Measurements from ENCODE around the gene GFPT2. TPM values are rescaled to one million over a fixed set of nuclear protein-coding genes. Genes with fewer than 3 reads are reported as not detected.

Gene GFPT2
- polyA plus RNA-seq, 4 donors, result 0.54 to 4.5 (median 1.1) TPM

- H3K9me3 ChIP-seq (ENCODE audit: control insufficient read depth in 2 of 2, insufficient read depth in 1 of 2, low read depth in 1 of 2, low read length in 1 of 2), result no peaks in the 10 kb centered on the region
- DNase-seq (no peak), FAIRE-seq (no peak)
- no peaks in the 10 kb centered on the region for H3K4me1 ChIP-seq (ENCODE audit: control insufficient read depth in 3 of 3, insufficient read depth in 2 of 3, low read depth in 1 of 3, low read length in 2 of 3)
- H3K27ac ChIP-seq (ENCODE audit: low read depth in 1 of 3, low read length in 2 of 3), result no peak overlapping the region
- H3K36me3 ChIP-seq (ENCODE audit: control insufficient read depth in 3 of 3, insufficient read depth in 2 of 3, low read depth in 1 of 3, low read length in 3 of 3), result no peaks in the 10 kb centered on the region
- 87 to 91% (median 90%) methylated on average over 3 of the region's 3 CpGs for WGBS, 3 donors
- H3K27me3 ChIP-seq (ENCODE audit: control insufficient read depth in 3 of 3, insufficient read depth in 3 of 3, low read length in 3 of 3), result peaks cover 0 to 4% (median 0%) of the 10 kb centered on the region in 3 donors
- H3K4me3 ChIP-seq (ENCODE audit: low read depth in 1 of 3, low read length in 3 of 3), result no peak overlapping the region
Observed at GRCh38 chr5:180373870-180374269, 20.7 kb upstream of the GFPT2 start.

- Histone ChIP-seq H3K4me1 (ENCODE audit: control insufficient read depth in 3 of 3, insufficient read depth in 2 of 3, low read depth in 1 of 3, low read length in 2 of 3) (no peaks in the 10 kb centered on the region), H3K27ac (ENCODE audit: low read depth in 1 of 3, low read length in 2 of 3) (no peak overlapping the region), H3K4me3 (ENCODE audit: low read depth in 1 of 3, low read length in 3 of 3) (no peak overlapping the region), H3K36me3 (ENCODE audit: control insufficient read depth in 3 of 3, insufficient read depth in 2 of 3, low read depth in 1 of 3, low read length in 3 of 3) (no peaks in the 10 kb centered on the region), H3K9me3 (ENCODE audit: control insufficient read depth in 2 of 2, insufficient read depth in 1 of 2, low read depth in 1 of 2, low read length in 1 of 2) (no peaks in the 10 kb centered on the region), H3K27me3 (ENCODE audit: control insufficient read depth in 3 of 3, insufficient read depth in 3 of 3, low read length in 3 of 3) (peaks cover 0 to 4% (median 0%) of the 10 kb centered on the region in 3 donors)
- FAIRE-seq (no peak), DNase-seq (no peak)
- WGBS, 3 donors, result 86 to 89% (median 88%) methylated on average over 5 of the region's 5 CpGs
Observed at GRCh38 chr5:180373454-180373853, 20.3 kb upstream of the GFPT2 start.

GRCh38 chr5:180371949-180372348 is 18.8 kb upstream of the GFPT2 start:
- FAIRE-seq (no peak), DNase-seq (no peak)
- Histone ChIP-seq H3K36me3 (ENCODE audit: control insufficient read depth in 3 of 3, insufficient read depth in 2 of 3, low read depth in 1 of 3, low read length in 3 of 3) (no peaks in the 10 kb centered on the region), H3K9me3 (ENCODE audit: control insufficient read depth in 2 of 2, insufficient read depth in 1 of 2, low read depth in 1 of 2, low read length in 1 of 2) (no peaks in the 10 kb centered on the region), H3K27me3 (ENCODE audit: control insufficient read depth in 3 of 3, insufficient read depth in 3 of 3, low read length in 3 of 3) (peaks cover 0 to 4% (median 0%) of the 10 kb centered on the region in 3 donors), H3K4me3 (ENCODE audit: low read depth in 1 of 3, low read length in 3 of 3) (no peak overlapping the region), H3K27ac (ENCODE audit: low read depth in 1 of 3, low read length in 2 of 3) (no peak overlapping the region), H3K4me1 (ENCODE audit: control insufficient read depth in 3 of 3, insufficient read depth in 2 of 3, low read depth in 1 of 3, low read length in 2 of 3) (no peaks in the 10 kb centered on the region)
- WGBS, 3 donors, result 83 to 91% (median 88%) methylated on average over 5 of the region's 5 CpGs

- Histone ChIP-seq H3K36me3 (ENCODE audit: control insufficient read depth in 3 of 3, insufficient read depth in 2 of 3, low read depth in 1 of 3, low read length in 3 of 3) (no peaks in the 10 kb centered on the region), H3K27me3 (ENCODE audit: control insufficient read depth in 3 of 3, insufficient read depth in 3 of 3, low read length in 3 of 3) (peaks cover 0 to 4% (median 0%) of the 10 kb centered on the region in 3 donors), H3K27ac (ENCODE audit: low read depth in 1 of 3, low read length in 2 of 3) (no peak overlapping the region), H3K9me3 (ENCODE audit: control insufficient read depth in 2 of 2, insufficient read depth in 1 of 2, low read depth in 1 of 2, low read length in 1 of 2) (no peaks in the 10 kb centered on the region), H3K4me3 (ENCODE audit: low read depth in 1 of 3, low read length in 3 of 3) (no peak overlapping the region), H3K4me1 (ENCODE audit: control insufficient read depth in 3 of 3, insufficient read depth in 2 of 3, low read depth in 1 of 3, low read length in 2 of 3) (no peaks in the 10 kb centered on the region)
- DNase-seq (no peak), FAIRE-seq (no peak)
- WGBS, 3 donors, result 77 to 91% (median 90%) methylated on average over 21 to 24 of the region's 24 CpGs
Observed at GRCh38 chr5:180370861-180371641, 17.9 kb upstream of the GFPT2 start.

- Histone ChIP-seq H3K4me1 (ENCODE audit: control insufficient read depth in 3 of 3, insufficient read depth in 2 of 3, low read depth in 1 of 3, low read length in 2 of 3) (no peaks in the 10 kb centered on the region), H3K9me3 (ENCODE audit: control insufficient read depth in 2 of 2, insufficient read depth in 1 of 2, low read depth in 1 of 2, low read length in 1 of 2) (no peaks in the 10 kb centered on the region), H3K4me3 (ENCODE audit: low read depth in 1 of 3, low read length in 3 of 3) (no peak overlapping the region), H3K27me3 (ENCODE audit: control insufficient read depth in 3 of 3, insufficient read depth in 3 of 3, low read length in 3 of 3) (no peaks in the 10 kb centered on the region), H3K36me3 (ENCODE audit: control insufficient read depth in 3 of 3, insufficient read depth in 2 of 3, low read depth in 1 of 3, low read length in 3 of 3) (no peaks in the 10 kb centered on the region), H3K27ac (ENCODE audit: low read depth in 1 of 3, low read length in 2 of 3) (no peak overlapping the region)
- FAIRE-seq (no peak), DNase-seq (no peak)
- 70 to 82% (median 71%) methylated on average over 4 of the region's 4 CpGs for WGBS, 3 donors
Observed at GRCh38 chr5:180367991-180368390, 14.9 kb upstream of the GFPT2 start.

GRCh38 chr5:180367300-180367699 is 14.2 kb upstream of the GFPT2 start:
- FAIRE-seq (no peak), DNase-seq (peak in 1 of 2 donors; percentile 9)
- Histone ChIP-seq H3K9me3 (ENCODE audit: control insufficient read depth in 2 of 2, insufficient read depth in 1 of 2, low read depth in 1 of 2, low read length in 1 of 2) (no peaks in the 10 kb centered on the region), H3K36me3 (ENCODE audit: control insufficient read depth in 3 of 3, insufficient read depth in 2 of 3, low read depth in 1 of 3, low read length in 3 of 3) (no peaks in the 10 kb centered on the region), H3K27ac (ENCODE audit: low read depth in 1 of 3, low read length in 2 of 3) (no peak overlapping the region), H3K27me3 (ENCODE audit: control insufficient read depth in 3 of 3, insufficient read depth in 3 of 3, low read length in 3 of 3) (no peaks in the 10 kb centered on the region), H3K4me1 (ENCODE audit: control insufficient read depth in 3 of 3, insufficient read depth in 2 of 3, low read depth in 1 of 3, low read length in 2 of 3) (no peaks in the 10 kb centered on the region), H3K4me3 (ENCODE audit: low read depth in 1 of 3, low read length in 3 of 3) (no peak overlapping the region)
- 67 to 80% (median 78%) methylated on average over 8 of the region's 8 CpGs for WGBS, 3 donors

GRCh38 chr5:180366326-180366725 is 13.2 kb upstream of the GFPT2 start:
- Histone ChIP-seq H3K36me3 (ENCODE audit: control insufficient read depth in 3 of 3, insufficient read depth in 2 of 3, low read depth in 1 of 3, low read length in 3 of 3) (no peaks in the 10 kb centered on the region), H3K27me3 (ENCODE audit: control insufficient read depth in 3 of 3, insufficient read depth in 3 of 3, low read length in 3 of 3) (no peaks in the 10 kb centered on the region), H3K4me1 (ENCODE audit: control insufficient read depth in 3 of 3, insufficient read depth in 2 of 3, low read depth in 1 of 3, low read length in 2 of 3) (no peaks in the 10 kb centered on the region), H3K27ac (ENCODE audit: low read depth in 1 of 3, low read length in 2 of 3) (no peak overlapping the region), H3K4me3 (ENCODE audit: low read depth in 1 of 3, low read length in 3 of 3) (no peak overlapping the region), H3K9me3 (ENCODE audit: control insufficient read depth in 2 of 2, insufficient read depth in 1 of 2, low read depth in 1 of 2, low read length in 1 of 2) (no peaks in the 10 kb centered on the region)
- WGBS, 3 donors, result 73 to 83% (median 81%) methylated on average over 11 to 12 of the region's 12 CpGs
- no peak for FAIRE-seq
- no peak for DNase-seq

GRCh38 chr5:180365829-180366228 is 12.7 kb upstream of the GFPT2 start:
- Histone ChIP-seq H3K36me3 (ENCODE audit: control insufficient read depth in 3 of 3, insufficient read depth in 2 of 3, low read depth in 1 of 3, low read length in 3 of 3) (no peaks in the 10 kb centered on the region), H3K27ac (ENCODE audit: low read depth in 1 of 3, low read length in 2 of 3) (no peak overlapping the region), H3K4me3 (ENCODE audit: low read depth in 1 of 3, low read length in 3 of 3) (no peak overlapping the region), H3K9me3 (ENCODE audit: control insufficient read depth in 2 of 2, insufficient read depth in 1 of 2, low read depth in 1 of 2, low read length in 1 of 2) (no peaks in the 10 kb centered on the region), H3K4me1 (ENCODE audit: control insufficient read depth in 3 of 3, insufficient read depth in 2 of 3, low read depth in 1 of 3, low read length in 2 of 3) (no peaks in the 10 kb centered on the region), H3K27me3 (ENCODE audit: control insufficient read depth in 3 of 3, insufficient read depth in 3 of 3, low read length in 3 of 3) (no peaks in the 10 kb centered on the region)
- 65 to 89% (median 80%) methylated on average over 3 to 4 of the region's 4 CpGs for WGBS, 3 donors
- DNase-seq (no peak), FAIRE-seq (no peak)

Data from small intestine (tissue), 7 donors.